ENCODE data around the gene BTBD9. TPM values are rescaled to one million over a fixed set of nuclear protein-coding genes. Genes with fewer than 3 reads are reported as not detected.

Gene BTBD9
- total RNA-seq, 3 donors from 2014 or later: 12.8 to 25.5 (median 19.0) TPM

DNA sequence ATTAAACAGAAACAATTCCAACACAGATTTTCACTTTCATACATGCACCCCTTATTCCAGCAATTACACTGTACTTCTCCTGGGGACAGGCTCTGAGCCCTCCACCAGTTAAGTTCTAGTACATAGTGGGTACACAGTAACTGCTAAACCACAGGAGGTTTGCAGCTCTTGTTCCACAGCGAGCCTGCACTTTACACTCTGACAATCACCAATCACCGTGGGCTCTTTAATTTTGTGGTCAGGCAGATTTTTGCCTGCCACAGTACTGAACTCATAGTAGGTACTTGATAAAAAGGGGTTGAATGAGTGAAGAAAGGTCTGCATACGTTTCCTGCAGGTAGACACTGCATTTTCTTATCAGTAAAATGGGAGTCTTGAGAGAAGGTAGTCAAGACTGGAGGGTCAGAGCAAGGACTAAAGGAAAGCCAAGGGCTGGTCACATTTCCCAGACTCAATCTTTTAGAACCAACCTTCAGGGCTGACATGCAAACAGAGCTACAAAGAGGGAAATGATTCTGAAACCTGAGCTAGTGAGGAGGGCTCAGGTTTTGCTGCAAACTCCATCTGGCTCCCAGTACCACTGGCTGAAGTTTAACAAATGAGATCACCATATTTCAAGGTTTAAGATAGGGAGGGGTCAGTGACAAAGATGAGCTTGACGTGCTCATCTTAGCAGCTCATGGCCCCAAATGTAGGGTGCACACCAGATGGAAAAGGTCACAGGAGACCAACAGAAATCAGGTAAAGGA is 404.6 kb downstream of the BTBD9 start:
- intact Hi-C loops (cut with DNase I; ENCODE audit: low total_unique reads): no loop called here
- Histone ChIP-seq H3K27me3 (no peaks in the 10 kb centered on the region), H3K9me3 (no peaks in the 10 kb centered on the region), H3K4me3 (no peak overlapping the region), H3K4me1 (no peaks in the 10 kb centered on the region), H3K27ac (no peak overlapping the region), H3K36me3 (no peaks in the 10 kb centered on the region)
- no peak for DNase-seq (ENCODE audit: low spot score in 2 of 2)
- TF ChIP-seq POLR2A (IDR thresholded peaks at IDR 0.05): no peak
- TF ChIP-seq, protein P1, sequence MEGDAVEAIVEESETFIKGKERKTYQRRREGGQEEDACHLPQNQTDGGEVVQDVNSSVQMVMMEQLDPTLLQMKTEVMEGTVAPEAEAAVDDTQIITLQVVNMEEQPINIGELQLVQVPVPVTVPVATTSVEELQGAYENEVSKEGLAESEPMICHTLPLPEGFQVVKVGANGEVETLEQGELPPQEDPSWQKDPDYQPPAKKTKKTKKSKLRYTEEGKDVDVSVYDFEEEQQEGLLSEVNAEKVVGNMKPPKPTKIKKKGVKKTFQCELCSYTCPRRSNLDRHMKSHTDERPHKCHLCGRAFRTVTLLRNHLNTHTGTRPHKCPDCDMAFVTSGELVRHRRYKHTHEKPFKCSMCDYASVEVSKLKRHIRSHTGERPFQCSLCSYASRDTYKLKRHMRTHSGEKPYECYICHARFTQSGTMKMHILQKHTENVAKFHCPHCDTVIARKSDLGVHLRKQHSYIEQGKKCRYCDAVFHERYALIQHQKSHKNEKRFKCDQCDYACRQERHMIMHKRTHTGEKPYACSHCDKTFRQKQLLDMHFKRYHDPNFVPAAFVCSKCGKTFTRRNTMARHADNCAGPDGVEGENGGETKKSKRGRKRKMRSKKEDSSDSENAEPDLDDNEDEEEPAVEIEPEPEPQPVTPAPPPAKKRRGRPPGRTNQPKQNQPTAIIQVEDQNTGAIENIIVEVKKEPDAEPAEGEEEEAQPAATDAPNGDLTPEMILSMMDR (IDR thresholded peaks at IDR 0.05): no peak
- TF ChIP-seq POLR2AphosphoS5 (IDR thresholded peaks at IDR 0.05): no peak

DNA sequence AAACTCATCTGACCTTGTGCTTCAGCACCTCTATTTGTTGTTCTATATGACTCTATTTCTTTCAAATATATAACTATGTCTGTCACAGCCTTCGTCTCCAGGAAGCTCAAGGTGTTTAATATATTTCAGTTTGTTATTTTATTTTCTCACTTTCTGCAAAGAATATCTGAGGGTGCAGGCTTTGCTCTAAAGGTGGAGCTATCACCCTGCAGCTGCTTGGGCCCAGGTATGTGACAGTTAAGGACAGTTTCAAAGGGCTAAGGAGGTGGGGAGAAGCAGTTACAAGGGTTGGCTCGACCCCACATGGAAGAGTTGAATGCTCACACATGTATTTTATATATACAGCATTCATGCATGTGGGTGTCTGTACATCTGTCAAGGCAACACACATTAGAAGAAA is 405.6 kb downstream of the BTBD9 start:
- H3K9me3 ChIP-seq: no peaks in the 10 kb centered on the region
- no peak overlapping the region for H3K4me3 ChIP-seq
- intact Hi-C loops (cut with DNase I; ENCODE audit: low total_unique reads): no loop called here
- TF ChIP-seq, protein P1 (IDR thresholded peaks at IDR 0.05): no peak
- no peak for TF ChIP-seq POLR2A (IDR thresholded peaks at IDR 0.05)
- TF ChIP-seq POLR2AphosphoS5 (IDR thresholded peaks at IDR 0.05): no peak
- no peaks in the 10 kb centered on the region for H3K27me3 ChIP-seq
- H3K36me3 ChIP-seq: no peaks in the 10 kb centered on the region
- no peak overlapping the region for H3K27ac ChIP-seq
- DNase-seq (ENCODE audit: low spot score in 2 of 2): no peak
- no peaks in the 10 kb centered on the region for H3K4me1 ChIP-seq

DNA sequence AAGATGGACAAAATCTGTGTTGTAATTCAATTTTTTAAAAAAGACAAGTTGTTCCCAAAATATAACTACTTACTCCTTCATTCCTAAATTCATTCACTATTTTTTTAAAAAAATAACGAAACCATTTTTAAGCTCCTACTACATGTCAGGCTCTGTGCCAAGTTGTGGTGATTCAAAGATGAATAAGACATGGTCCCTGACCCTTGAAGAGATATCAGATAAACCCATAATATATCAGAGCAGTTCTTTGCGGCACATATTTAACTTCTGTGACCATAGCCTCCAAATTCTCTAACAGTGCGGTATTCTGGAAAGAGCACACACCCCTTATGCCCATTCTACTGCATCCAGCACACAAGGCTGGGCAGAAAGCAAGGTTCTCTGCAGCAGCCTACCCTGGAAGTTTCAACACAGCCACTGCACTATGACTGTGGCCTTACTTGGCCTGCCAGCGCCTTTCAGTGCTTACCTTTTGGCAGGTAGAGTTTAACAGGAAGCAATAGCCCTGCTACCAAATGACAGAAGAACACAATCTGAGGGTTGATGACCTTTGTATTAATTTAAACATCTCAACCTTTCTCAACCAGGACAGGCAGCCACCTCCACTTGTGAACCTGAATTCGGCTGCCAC is 406.5 kb downstream of the BTBD9 start:
- no peaks in the 10 kb centered on the region for H3K36me3 ChIP-seq
- DNase-seq (ENCODE audit: low spot score in 2 of 2): no peak
- TF ChIP-seq POLR2AphosphoS5 (IDR thresholded peaks at IDR 0.05) (no peak), POLR2A (IDR thresholded peaks at IDR 0.05) (no peak)
- TF ChIP-seq, protein P1 (IDR thresholded peaks at IDR 0.05): no peak
- H3K27ac ChIP-seq: no peak overlapping the region
- H3K4me3 ChIP-seq: no peak overlapping the region
- no peaks in the 10 kb centered on the region for H3K9me3 ChIP-seq
- no peaks in the 10 kb centered on the region for H3K4me1 ChIP-seq
- no peaks in the 10 kb centered on the region for H3K27me3 ChIP-seq
- intact Hi-C loops (cut with DNase I; ENCODE audit: low total_unique reads): no loop called here

DNA sequence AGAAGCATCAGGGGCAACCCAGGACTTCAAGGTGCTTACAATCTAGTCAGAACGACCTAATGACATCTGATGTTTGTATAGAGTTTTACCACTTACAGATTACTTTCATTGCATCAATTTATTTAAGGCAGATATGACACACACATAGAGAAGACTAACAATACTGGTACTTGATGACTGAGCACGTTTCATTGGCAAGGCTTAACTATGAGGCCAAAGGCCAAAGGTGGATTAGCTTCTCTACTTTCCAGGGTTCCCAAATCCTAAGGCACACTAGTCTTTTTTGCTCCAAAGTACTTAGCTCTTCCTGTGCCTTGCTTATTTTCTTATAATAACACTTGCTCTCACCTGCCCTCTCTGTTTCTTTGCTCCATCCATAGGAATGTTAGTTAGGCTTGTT is 414.0 kb downstream of the BTBD9 start:
- no peak for DNase-seq (ENCODE audit: low spot score in 2 of 2)
- Histone ChIP-seq H3K27ac (no peak overlapping the region), H3K36me3 (no peaks in the 10 kb centered on the region), H3K9me3 (no peaks in the 10 kb centered on the region), H3K4me1 (no peaks in the 10 kb centered on the region), H3K27me3 (no peaks in the 10 kb centered on the region), H3K4me3 (no peak overlapping the region)
- TF ChIP-seq POLR2AphosphoS5 (IDR thresholded peaks at IDR 0.05): no peak
- TF ChIP-seq, protein P1 (IDR thresholded peaks at IDR 0.05): no peak
- no peak for TF ChIP-seq POLR2A (IDR thresholded peaks at IDR 0.05)
- intact Hi-C loops (cut with DNase I; ENCODE audit: low total_unique reads): no loop called here

DNA sequence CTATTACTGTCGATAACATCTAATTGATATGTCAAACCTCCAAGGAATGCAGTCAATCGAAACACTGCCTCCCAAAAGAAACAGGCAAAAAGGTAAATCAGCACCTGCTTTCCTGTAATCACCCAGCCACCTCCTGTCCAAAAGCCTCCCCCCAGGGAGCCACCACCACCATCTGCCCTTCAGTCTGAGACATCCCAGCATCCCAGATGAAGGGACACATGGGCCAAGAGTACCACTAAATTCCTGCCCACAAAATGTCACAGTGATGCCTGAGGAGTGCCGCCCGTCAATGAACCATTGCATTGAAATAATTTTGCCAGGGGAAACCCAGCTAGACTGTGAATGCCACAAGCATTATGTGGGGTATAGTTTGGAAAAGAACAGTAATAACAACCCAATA is 418.5 kb downstream of the BTBD9 start:
- no peaks in the 10 kb centered on the region for H3K4me1 ChIP-seq

More for the DNA sequence above, 418.5 kb downstream of the BTBD9 start:
- H3K9me3 ChIP-seq: no peaks in the 10 kb centered on the region
- no peak overlapping the region for H3K27ac ChIP-seq
- intact Hi-C loops (cut with DNase I; ENCODE audit: low total_unique reads): no loop called here
- H3K4me3 ChIP-seq: no peak overlapping the region
- H3K36me3 ChIP-seq: no peaks in the 10 kb centered on the region
- TF ChIP-seq POLR2AphosphoS5 (IDR thresholded peaks at IDR 0.05): no peak
- TF ChIP-seq, protein P1 (IDR thresholded peaks at IDR 0.05): no peak
- no peak for TF ChIP-seq POLR2A (IDR thresholded peaks at IDR 0.05)
- no peak for DNase-seq (ENCODE audit: low spot score in 2 of 2)
- H3K27me3 ChIP-seq: no peaks in the 10 kb centered on the region
